PC-9 (cell line): ENCODE results near the gene CBY2. TPM values are rescaled to one million over a fixed set of nuclear protein-coding genes. Genes with fewer than 3 reads are reported as not detected.

Experiments
- BruUV-seq: library from RNA; stranded (reverse); fragments of 400-500 nt; replicated peaks from 2 replicates; lab custom pipeline; 2021; lab: Mats Ljungman, UMichigan
- CTCF ChIA-PET: fragments of 300-600 bp; sonication (Branson Sonifier 250); formaldehyde crosslinking; loops from one replicate; lab custom pipeline; 2022; ENCODE audit warnings: antibody characterized with exemption; lab: Charles Lee
- POLR2A ChIA-PET: fragments of 300-600 bp; sonication (Branson Sonifier 250); formaldehyde crosslinking; loops from one replicate; lab custom pipeline; 2022; ENCODE audit warnings: antibody characterized with exemption; ENCODE audit not compliant: unreplicated experiment; lab: Charles Lee
- DNase-seq, 2 experiments: peaks; one replicate each; pipeline versions ENCODE4 v3.0.0 to v3.0.0-alpha.2; 2015 to 2022; ENCODE audit warnings: mixed read lengths in 1 of 2
- H2AFZ ChIP-seq: fragments of 200-600 bp; sonication (generic); 2 replicates; pipeline ENCODE4 v1.8.1; 2017; ENCODE audit warnings: antibody characterized with exemption
- H3F3A ChIP-seq: fragments of 200-600 bp; sonication (generic); 2 replicates; pipeline ENCODE4 v1.8.1; 2017; ENCODE audit warnings: antibody characterized with exemption, mild to moderate bottlenecking, low read depth; ENCODE audit not compliant: insufficient read depth
- H3K27ac ChIP-seq: fragments of 200-600 bp; sonication (generic); 2 replicates; pipeline ENCODE4 v1.6.1; 2016; ENCODE audit warnings: mixed run types
- H3K27me3 ChIP-seq: fragments of 200-600 bp; sonication (generic); 2 replicates; pipeline ENCODE4 v1.6.1; 2016; ENCODE audit warnings: low read depth, mixed run types; ENCODE audit not compliant: insufficient read depth
- H3K36me3 ChIP-seq: fragments of 200-600 bp; sonication (generic); 2 replicates; pipeline ENCODE4 v1.6.1; 2016; ENCODE audit warnings: low read depth, mixed run types
- H3K4me1 ChIP-seq: fragments of 200-600 bp; sonication (generic); replicated peaks from 2 replicates; pipeline ENCODE4 v1.6.1; 2016; ENCODE audit warnings: mixed run types; ENCODE audit not compliant: insufficient read depth
- H3K4me2 ChIP-seq: fragments of 200-600 bp; sonication (generic); 2 replicates; pipeline ENCODE4 v1.6.1; 2017; ENCODE audit warnings: mixed run types
- H3K4me3 ChIP-seq: fragments of 200-600 bp; sonication (generic); 2 replicates; pipeline ENCODE4 v1.6.1; 2016; ENCODE audit warnings: mixed run types
- H3K79me2 ChIP-seq: fragments of 200-600 bp; sonication (generic); 2 replicates; pipeline ENCODE4 v1.6.1; 2017; ENCODE audit warnings: low read depth, mixed run types
- H3K9me2 ChIP-seq: fragments of 200-600 bp; sonication (generic); 2 replicates; pipeline ENCODE4 v1.8.1; 2017; ENCODE audit warnings: mild to moderate bottlenecking; ENCODE audit not compliant: insufficient read depth
- H3K9me3 ChIP-seq: fragments of 200-600 bp; sonication (generic); 2 replicates; pipeline ENCODE4 v1.8.1; 2016; ENCODE audit warnings: low read depth; ENCODE audit not compliant: insufficient read depth
- H4K20me1 ChIP-seq: fragments of 200-600 bp; sonication (generic); 2 replicates; pipeline ENCODE4 v1.8.1; 2017; ENCODE audit not compliant: insufficient read depth
- CTCF ChIP-seq: fragments of 200-600 bp; sonication (generic); conservative IDR thresholded peaks from 2 replicates; pipeline ENCODE4 v1.6.1; 2017; ENCODE audit warnings: mixed run types, antibody characterized with exemption, mild to moderate bottlenecking, moderate library complexity
- EZH2 ChIP-seq: fragments of 200-600 bp; sonication (generic); IDR thresholded peaks from 2 replicates; pipeline ENCODE4 v1.8.0; 2017; ENCODE audit warnings: antibody characterized with exemption, low read depth
- intact Hi-C: fragments of 100-400 bp; cut with micrococcal nuclease; formaldehyde crosslinking; loops from one replicate; pipeline ENCODE4 v1.10.0; 2022; ENCODE audit not compliant: unreplicated experiment
- total RNA-seq: library from RNA; stranded (reverse); gene quantifications from 2 replicates; pipeline ENCODE4 v1.2.3, GENCODE V29; 2021

The CBY2 gene
- total RNA-seq, 1 experiment from 2014 or later = not detected

DNA sequence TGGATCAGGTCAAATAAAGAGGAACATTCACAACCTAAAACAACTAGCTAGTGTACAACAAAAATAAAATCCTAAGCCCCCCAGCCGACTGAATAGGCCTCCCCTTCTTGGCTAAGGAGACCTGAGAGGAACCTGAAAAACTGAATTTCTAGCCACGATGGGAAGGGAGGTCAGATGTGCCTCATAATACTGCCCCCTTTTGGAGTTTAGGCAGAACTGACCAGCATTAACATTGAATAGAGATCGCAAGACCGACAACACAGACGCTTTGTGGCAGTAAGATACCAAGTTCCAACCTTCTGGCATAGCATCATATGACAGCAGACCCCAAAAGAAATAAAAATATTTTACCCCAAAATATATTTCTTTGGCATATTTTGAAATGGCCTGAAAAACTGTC, 15.9 kb downstream of the CBY2 start:
- Histone ChIP-seq H3K9me3 (no peaks in the 10 kb centered on the region), H3K4me3 (no peak overlapping the region), H3K9me2 (no peaks in the 10 kb centered on the region), H2AFZ (no peak overlapping the region), H4K20me1 (no peaks in the 10 kb centered on the region), H3K4me1 (no peaks in the 10 kb centered on the region), H3K27me3 (peaks cover 82% of the 10 kb centered on the region), H3K4me2 (no peak overlapping the region), H3K36me3 (no peaks in the 10 kb centered on the region), H3F3A (no peaks in the 10 kb centered on the region), H3K27ac (no peak overlapping the region), H3K79me2 (no peaks in the 10 kb centered on the region)
- POLR2A ChIA-PET = no interaction called here
- no TSS peak for BruUV-seq
- TF ChIP-seq CTCF = peak; percentile 57
- TF ChIP-seq EZH2 = no peak
- CTCF ChIA-PET = no interaction called here
- no peak for DNase-seq
- intact Hi-C loops = no loop called here

GRCh38 chr13:45718992-45719391, 16.9 kb downstream of the CBY2 start:
- BruUV-seq = no TSS peak
- DNase-seq = no peak
- H3F3A ChIP-seq = no peaks in the 10 kb centered on the region
- H3K4me1 ChIP-seq = no peaks in the 10 kb centered on the region
- no peaks in the 10 kb centered on the region for H4K20me1 ChIP-seq
- no peaks in the 10 kb centered on the region for H3K79me2 ChIP-seq
- H3K4me3 ChIP-seq = no peak overlapping the region
- intact Hi-C loops = no loop called here
- TF ChIP-seq CTCF (no peak), EZH2 (no peak)
- no peak overlapping the region for H2AFZ ChIP-seq
- H3K9me3 ChIP-seq = no peaks in the 10 kb centered on the region
- ChIA-PET CTCF (no interaction called here), POLR2A (no interaction called here)
- no peak overlapping the region for H3K27ac ChIP-seq
- no peak overlapping the region for H3K4me2 ChIP-seq
- peaks cover 76% of the 10 kb centered on the region for H3K27me3 ChIP-seq
- H3K9me2 ChIP-seq = no peaks in the 10 kb centered on the region
- no peaks in the 10 kb centered on the region for H3K36me3 ChIP-seq

DNA sequence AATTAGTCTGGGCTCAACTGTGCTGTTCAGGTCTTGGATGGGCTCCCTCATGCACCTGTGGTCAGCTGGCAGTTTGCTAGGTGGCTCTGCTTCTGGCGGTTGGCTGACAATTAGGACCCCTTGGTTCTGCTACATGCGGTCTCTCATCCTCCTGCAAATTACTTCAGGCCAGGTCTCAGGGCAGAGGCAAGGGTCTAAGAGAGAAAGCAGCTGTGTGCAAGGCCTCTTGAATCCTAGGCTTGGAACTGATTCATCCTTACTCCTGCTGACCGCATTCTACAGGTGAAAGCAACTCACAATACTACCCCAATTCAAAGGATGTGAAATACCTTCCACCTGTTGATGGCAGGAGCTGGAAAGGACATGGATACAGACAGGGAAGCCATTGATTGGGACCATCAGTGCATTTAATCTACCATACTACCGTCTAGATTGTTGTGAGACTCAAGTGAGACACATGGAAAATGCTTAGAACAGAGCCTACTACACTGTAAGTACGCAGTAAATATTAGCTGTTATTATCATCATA, 19.1 kb downstream of the CBY2 start:
- no peaks in the 10 kb centered on the region for H3K9me3 ChIP-seq
- TF ChIP-seq CTCF = no peak
- no peak for TF ChIP-seq EZH2
- intact Hi-C loops = no loop called here
- no peak overlapping the region for H3K27ac ChIP-seq
- no TSS peak for BruUV-seq
- H3K36me3 ChIP-seq = no peaks in the 10 kb centered on the region
- H2AFZ ChIP-seq = no peak overlapping the region
- no peaks in the 10 kb centered on the region for H4K20me1 ChIP-seq
- no peak overlapping the region for H3K4me3 ChIP-seq
- no peak overlapping the region for H3K4me2 ChIP-seq
- no peaks in the 10 kb centered on the region for H3K79me2 ChIP-seq
- POLR2A ChIA-PET = no interaction called here
- peaks cover 70% of the 10 kb centered on the region for H3K27me3 ChIP-seq
- no peaks in the 10 kb centered on the region for H3K9me2 ChIP-seq
- no peaks in the 10 kb centered on the region for H3F3A ChIP-seq
- no peak for DNase-seq
- CTCF ChIA-PET = interaction anchor here (0.7 kb wide), 1 partner anchor 471 kb away, joined by 3 read pairs; no protein-coding TSS in a partner anchor
- no peaks in the 10 kb centered on the region for H3K4me1 ChIP-seq
